ENCODE measurements around the gene SPATA22. TPM values are rescaled to one million over a fixed set of nuclear protein-coding genes. Genes with fewer than 3 reads are reported as not detected.

The SPATA22 gene
- polyA plus RNA-seq, 1 of the 3 experiments (the other 2 are of a cell fraction): not detected

GRCh38 chr17:3475812-3476610 lies 4.4 kb upstream of the SPATA22 start, which contains the start of gene ASPA:
Gene ASPA (plus strand): TSS chr17:3475997. CDS start chr17:3476160, 163 bp downstream.
- no peaks in the 10 kb centered on the region for H3F3A ChIP-seq (replicated peaks; ENCODE audit: insufficient read depth)
- 18% methylated on average over 7 of the region's 7 CpGs for WGBS (ENCODE audit: low lambda C conversion rate)
- H3K4me3 ChIP-seq (ENCODE audit: low read depth in 2 of 2, low read length in 1 of 2): peak within 1 kb of the TSS; percentile 33 to 49; a peak in 3 of 4 replicates
- CTCF ChIA-PET: no interaction called here
- no peaks in the 10 kb centered on the region for H4K20me1 ChIP-seq (ENCODE audit: insufficient read depth)
- peaks cover 54% of the 10 kb centered on the region for H3K27me3 ChIP-seq (ENCODE audit: insufficient read depth)
- POLR2A ChIA-PET: no interaction called here
- no peak within 1 kb of the TSS for H3K9ac ChIP-seq
- no peak for DNase-seq
- TF ChIP-seq RXRA (IDR thresholded peaks at IDR 0.05; ENCODE audit: borderline replicate concordance, low read depth) (no peak), FOXJ3 (CRISPR knock-in tag; IDR thresholded peaks at IDR 0.05) (no peak), FOXM1 (IDR thresholded peaks at IDR 0.05; ENCODE audit: low read depth) (no peak), POLR2AphosphoS5 (IDR thresholded peaks at IDR 0.05; ENCODE audit: low read depth, low read length) (no peak), MEF2A (IDR thresholded peaks at IDR 0.05; ENCODE audit: borderline replicate concordance, low read depth) (no peak), TEAD4 (IDR thresholded peaks at IDR 0.05; ENCODE audit: borderline replicate concordance, insufficient read depth) (no peak), PBX3 (IDR thresholded peaks at IDR 0.05) (no peak), TAF1 (IDR thresholded peaks at IDR 0.05; ENCODE audit: borderline replicate concordance, low read depth, low read length) (no peak), GATA2 (CRISPR knock-in tag; IDR thresholded peaks at IDR 0.05) (no peak), ZBTB33 (IDR thresholded peaks at IDR 0.05; ENCODE audit: borderline replicate concordance, low read depth) (no peak), YY1 (IDR thresholded peaks at IDR 0.05; ENCODE audit: low read depth) (no peak), SMC3 (IDR thresholded peaks at IDR 0.05; ENCODE audit: low read depth, low read length) (no peak), USF2 (IDR thresholded peaks at IDR 0.05; ENCODE audit: borderline replicate concordance, low read depth, low read length) (no peak), RCOR1 (IDR thresholded peaks at IDR 0.05; ENCODE audit: low read length) (no peak), EP300 (IDR thresholded peaks at IDR 0.05; ENCODE audit: borderline replicate concordance in 1 of 2, low read depth in 1 of 2, low read length in 1 of 2) (no peak), SIN3A (IDR thresholded peaks at IDR 0.05; ENCODE audit: borderline replicate concordance, low read depth, low read length) (no peak), MXI1 (IDR thresholded peaks at IDR 0.05; ENCODE audit: low read depth, low read length) (no peak), TCF12 (IDR thresholded peaks at IDR 0.05) (no peak), JUND (IDR thresholded peaks at IDR 0.05) (no peak)
- TF ChIP-seq, protein P1, sequence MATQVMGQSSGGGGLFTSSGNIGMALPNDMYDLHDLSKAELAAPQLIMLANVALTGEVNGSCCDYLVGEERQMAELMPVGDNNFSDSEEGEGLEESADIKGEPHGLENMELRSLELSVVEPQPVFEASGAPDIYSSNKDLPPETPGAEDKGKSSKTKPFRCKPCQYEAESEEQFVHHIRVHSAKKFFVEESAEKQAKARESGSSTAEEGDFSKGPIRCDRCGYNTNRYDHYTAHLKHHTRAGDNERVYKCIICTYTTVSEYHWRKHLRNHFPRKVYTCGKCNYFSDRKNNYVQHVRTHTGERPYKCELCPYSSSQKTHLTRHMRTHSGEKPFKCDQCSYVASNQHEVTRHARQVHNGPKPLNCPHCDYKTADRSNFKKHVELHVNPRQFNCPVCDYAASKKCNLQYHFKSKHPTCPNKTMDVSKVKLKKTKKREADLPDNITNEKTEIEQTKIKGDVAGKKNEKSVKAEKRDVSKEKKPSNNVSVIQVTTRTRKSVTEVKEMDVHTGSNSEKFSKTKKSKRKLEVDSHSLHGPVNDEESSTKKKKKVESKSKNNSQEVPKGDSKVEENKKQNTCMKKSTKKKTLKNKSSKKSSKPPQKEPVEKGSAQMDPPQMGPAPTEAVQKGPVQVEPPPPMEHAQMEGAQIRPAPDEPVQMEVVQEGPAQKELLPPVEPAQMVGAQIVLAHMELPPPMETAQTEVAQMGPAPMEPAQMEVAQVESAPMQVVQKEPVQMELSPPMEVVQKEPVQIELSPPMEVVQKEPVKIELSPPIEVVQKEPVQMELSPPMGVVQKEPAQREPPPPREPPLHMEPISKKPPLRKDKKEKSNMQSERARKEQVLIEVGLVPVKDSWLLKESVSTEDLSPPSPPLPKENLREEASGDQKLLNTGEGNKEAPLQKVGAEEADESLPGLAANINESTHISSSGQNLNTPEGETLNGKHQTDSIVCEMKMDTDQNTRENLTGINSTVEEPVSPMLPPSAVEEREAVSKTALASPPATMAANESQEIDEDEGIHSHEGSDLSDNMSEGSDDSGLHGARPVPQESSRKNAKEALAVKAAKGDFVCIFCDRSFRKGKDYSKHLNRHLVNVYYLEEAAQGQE (IDR thresholded peaks at IDR 0.05; ENCODE audit: low read depth, low read length): no peak
- peak within 1 kb of the TSS; percentile 59 for H3K4me2 ChIP-seq
- H3K9me2 ChIP-seq: no peaks in the 10 kb centered on the region
- no peaks in the 10 kb centered on the region for H3K4me1 ChIP-seq (ENCODE audit: control insufficient read depth in 1 of 2, insufficient read depth in 2 of 2, low read depth in 1 of 2, low read length in 1 of 2)
- peak within 1 kb of the TSS; percentile 55; the same call in 1 of the 2 replicates for H2AFZ ChIP-seq (ENCODE audit: low read depth)
- H3K79me2 ChIP-seq (ENCODE audit: insufficient read depth): no peaks in the 10 kb centered on the region
- H3K27ac ChIP-seq (ENCODE audit: low read depth in 2 of 2, low read length in 1 of 2): no peak within 1 kb of the TSS
- no peaks in the 10 kb centered on the region for H3K36me3 ChIP-seq (replicated peaks in 1 of 2; ENCODE audit: control insufficient read depth in 1 of 2, insufficient read depth in 2 of 2, low read length in 1 of 2)
- no peaks in the 10 kb centered on the region for H3K9me3 ChIP-seq
